GM12872 (cell line): ENCODE measurements around the gene PRKAG2.

Experiments used
- TF ChIP-seq, protein P1 (sequence below): IDR thresholded peaks from 3 replicates; pipeline ENCODE4 v1.5.1; 2011; ENCODE audit warnings: low read depth, mild to moderate bottlenecking, low read length, moderate library complexity; ENCODE audit not compliant: insufficient read depth

Gene PRKAG2

DNA sequence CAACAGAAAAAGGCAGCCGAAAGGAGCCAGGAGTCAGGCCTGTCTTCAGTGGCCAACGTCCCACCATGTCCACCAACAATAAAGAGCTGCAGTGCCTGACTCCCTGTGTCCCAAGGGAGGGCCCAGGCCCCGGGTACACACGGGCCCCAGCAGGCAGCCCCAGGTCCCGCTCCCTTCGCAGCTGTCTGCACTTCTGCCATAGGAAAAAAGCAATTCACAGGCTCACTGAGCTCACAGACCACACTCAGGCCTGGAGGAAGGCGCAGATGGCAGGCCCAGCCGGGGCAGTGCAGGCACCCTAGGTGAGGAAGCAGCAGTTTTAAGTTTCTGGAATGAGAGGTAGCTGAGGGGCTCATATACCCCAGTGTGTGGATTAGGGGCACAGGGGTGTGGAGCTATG lies 100.5 kb downstream of the PRKAG2 start:
- TF ChIP-seq, protein P1, sequence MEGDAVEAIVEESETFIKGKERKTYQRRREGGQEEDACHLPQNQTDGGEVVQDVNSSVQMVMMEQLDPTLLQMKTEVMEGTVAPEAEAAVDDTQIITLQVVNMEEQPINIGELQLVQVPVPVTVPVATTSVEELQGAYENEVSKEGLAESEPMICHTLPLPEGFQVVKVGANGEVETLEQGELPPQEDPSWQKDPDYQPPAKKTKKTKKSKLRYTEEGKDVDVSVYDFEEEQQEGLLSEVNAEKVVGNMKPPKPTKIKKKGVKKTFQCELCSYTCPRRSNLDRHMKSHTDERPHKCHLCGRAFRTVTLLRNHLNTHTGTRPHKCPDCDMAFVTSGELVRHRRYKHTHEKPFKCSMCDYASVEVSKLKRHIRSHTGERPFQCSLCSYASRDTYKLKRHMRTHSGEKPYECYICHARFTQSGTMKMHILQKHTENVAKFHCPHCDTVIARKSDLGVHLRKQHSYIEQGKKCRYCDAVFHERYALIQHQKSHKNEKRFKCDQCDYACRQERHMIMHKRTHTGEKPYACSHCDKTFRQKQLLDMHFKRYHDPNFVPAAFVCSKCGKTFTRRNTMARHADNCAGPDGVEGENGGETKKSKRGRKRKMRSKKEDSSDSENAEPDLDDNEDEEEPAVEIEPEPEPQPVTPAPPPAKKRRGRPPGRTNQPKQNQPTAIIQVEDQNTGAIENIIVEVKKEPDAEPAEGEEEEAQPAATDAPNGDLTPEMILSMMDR = no peak

DNA sequence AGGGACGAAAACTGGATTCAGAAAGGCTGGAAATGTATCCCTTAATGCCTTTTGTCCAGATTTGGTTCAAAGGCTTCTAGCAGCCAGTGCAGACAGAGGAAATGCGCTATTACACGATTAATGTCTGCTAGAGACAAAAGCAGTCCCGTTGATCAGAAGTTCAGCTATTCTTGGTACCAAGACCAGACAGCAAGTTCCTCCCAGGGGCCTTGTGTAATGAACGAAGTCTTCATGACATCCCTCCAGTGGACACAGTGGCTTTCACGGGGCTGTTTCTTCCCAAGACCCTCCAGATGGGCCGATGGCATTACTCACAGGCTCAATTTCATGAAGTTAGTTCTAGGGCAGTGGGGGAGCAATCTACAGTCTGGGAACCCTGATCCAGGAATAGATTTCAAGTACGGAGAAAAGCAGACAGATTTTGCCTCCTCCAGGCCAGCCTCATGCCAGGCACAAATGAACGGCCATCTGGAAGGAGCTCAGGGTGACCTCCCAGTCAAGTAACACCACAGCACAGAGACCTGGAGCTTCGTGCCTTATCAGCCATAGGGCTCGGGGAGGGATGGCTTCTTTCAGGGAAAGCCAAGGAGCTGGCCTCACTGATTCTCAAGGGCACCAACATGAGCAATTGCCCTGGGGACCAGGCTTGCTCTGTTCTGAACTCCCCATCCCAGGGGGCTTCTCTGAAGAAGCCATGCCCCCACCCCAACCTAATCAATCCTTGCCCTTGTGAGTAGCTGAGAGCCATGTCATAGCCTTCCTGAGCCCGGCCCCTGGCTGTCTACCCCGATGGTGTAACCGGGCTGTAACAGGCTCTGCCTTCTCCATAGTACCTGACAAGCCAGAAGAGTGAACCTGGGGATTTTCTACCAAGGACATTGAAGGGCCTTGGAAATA lies 101.1 kb downstream of the PRKAG2 start:
- TF ChIP-seq, protein P1 = no peak

DNA sequence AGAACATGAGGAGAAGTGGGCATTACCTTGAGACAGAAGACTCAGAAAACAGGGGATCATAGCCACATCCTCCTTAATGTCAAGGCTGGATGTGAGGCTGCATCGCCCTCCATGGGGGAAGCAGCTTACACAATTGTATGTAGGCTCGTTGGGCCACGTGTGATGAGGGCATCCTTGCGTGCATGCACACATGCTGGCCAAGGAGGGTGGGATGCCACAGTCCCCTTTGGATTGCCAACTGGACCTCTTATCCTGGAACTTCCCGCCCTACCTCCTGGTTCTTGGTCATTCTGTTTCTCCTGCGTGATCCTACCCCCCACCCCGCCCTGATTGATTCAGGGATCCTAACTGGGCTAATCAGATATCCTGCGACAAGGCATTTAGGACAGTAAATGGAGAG lies 102.0 kb downstream of the PRKAG2 start:
- TF ChIP-seq, protein P1 = no peak

GRCh38 chr7:151773797-151774196 lies 103.1 kb downstream of the PRKAG2 start:
- TF ChIP-seq, protein P1 = no peak

DNA sequence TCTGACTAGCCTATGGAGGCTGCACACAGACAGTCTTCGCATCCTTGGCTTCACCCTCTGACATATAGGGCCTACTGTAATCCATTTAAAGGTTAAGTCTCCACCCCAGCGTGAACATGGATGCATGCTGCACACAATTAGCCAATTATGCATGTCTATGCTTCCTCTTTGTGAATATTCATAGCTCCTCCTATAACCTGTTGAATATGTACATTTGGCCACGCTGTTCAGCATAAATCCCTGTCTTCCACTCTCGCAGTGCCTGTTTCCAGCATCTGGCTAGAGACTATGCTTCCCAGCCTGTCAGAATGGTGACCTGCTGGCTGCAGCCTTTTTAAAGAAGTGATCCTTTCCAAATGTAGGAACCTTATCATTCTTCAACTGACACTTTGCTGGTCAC lies 106.7 kb downstream of the PRKAG2 start:
- TF ChIP-seq, protein P1 = no peak

DNA sequence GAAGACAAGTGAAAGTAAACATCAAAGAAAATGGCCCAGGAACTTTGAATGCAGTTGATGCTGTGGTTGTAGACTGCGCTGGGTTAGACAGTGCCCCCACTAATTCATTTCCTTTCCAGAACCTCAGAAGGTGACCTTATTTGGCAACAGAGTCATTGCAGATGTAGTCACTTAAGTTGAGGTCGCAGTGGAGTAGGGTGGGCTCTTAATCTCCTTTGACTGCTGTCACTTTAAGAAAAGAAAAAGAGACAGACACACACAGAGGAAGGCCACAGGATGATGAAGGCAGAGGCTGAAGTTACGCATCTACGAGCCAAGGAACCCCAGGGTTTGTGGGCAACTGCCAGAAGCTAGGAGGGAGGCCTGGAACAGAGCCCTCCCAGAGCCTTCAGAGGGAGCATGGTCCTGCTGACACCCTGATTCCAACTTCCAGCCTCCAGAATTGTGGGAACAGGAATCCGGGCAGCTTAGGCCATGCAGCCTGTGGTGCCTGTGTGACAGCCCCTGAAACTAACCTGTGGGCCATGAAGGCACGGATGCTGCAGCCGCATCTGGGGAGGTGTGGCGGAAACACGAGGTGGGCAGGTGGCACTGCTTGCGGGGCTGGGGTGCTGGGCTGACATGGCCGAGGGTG lies 107.6 kb downstream of the PRKAG2 start:
- TF ChIP-seq, protein P1 = no peak

GRCh38 chr7:151768805-151769187 lies 108.1 kb downstream of the PRKAG2 start:
- TF ChIP-seq, protein P1 = no peak
